T1000 (cell line): ENCODE measurements around the gene SERTAD1.
"Not testable (repeated sequence)": the region's sequence is repeated elsewhere in the genome, so short reads cannot be mapped to it uniquely, and the experiment has no call there.

Experiments used
- DNase-seq: peaks from one replicate; lab custom pipeline; 2025; ENCODE audit warnings: mixed read lengths; lab: John Stamatoyannopoulos, UW

Gene SERTAD1, protein sequence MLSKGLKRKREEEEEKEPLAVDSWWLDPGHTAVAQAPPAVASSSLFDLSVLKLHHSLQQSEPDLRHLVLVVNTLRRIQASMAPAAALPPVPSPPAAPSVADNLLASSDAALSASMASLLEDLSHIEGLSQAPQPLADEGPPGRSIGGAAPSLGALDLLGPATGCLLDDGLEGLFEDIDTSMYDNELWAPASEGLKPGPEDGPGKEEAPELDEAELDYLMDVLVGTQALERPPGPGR

DNA sequence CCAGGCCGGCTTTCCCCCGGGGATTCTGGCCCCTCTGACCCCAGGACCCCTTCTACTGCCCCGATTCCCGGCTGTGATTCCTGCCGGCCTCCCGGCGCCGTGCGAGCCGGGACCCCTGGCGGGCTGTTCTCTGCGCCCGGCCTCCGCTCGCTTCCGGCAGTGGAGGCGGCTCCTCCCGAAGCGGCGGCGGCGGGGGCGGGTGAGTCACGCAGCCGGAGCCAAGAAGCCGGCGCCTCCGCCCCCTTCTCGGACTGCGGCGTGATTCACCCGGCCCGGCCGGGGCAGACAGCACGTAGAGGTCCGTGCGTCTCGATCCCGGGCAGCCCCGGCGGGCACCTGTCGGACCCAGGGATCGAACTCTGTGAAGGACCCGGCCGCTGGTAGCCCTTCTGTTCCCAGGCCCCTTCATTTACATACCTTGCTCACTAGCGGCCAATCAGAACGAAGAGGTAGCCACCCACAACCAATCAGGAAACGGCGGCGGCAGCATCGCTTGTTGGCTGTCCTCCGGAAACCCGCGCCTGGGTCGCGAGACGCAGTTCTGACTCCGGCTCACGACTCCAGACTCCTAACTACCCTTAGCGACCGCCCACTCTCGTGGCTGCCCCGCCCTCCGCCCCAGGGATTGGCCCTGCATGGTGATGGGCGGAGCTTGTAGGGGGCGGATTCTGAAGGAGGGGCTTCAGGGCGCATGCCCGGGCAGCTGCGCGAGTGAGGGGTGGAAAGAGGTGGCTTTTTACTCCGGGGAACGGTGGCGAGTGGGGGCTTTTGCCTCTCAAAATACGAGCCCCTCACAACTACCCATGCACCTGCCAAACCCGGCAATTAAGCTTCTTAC lies at the start of gene SERTAD1:
Gene SERTAD1 (minus strand): TSS at position 543 of the 838 bp plus-strand sequence. CDS start 2,446 bp downstream, outside the sequence.
- peak; percentile 97 for DNase-seq

DNA sequence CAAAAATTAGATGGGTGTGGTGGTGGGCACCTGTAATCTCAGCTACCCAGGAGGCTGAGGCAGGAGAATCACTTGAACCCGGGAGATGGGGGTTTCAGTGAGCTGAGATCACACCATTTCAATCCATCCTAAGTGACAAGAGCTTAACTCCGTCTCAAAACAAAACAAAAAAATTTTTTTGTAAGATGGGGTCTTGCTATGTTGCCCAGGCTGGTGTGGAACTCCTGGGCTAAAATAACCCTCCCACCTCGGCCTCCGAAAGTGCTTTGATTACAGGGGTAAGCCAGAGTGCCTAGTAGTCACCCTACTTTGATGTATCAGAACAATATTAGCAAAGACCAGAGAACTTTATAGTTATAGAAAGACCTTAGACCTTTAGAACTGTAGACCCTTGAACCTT lies 48.9 kb upstream of the SERTAD1 start:
- no peak for DNase-seq

DNA sequence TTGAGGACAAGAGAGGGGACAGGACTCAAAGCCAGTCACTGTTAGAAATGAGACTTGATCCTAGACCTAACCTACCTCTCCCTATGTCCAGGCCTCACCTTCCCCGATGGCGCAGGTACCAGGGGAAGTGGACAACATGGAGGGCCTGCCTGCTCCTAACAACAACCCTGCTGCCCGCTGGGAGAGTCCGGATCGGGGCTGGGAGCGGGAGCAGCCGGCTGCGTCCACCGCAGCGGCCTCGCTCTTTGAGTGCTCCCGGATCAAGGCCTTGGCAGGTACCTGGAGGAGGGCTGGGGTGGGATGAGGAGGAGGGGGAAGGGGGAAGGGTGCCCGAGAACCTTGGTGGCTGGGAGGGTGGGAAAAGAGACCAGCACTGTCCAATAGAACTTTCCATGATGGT lies 46.7 kb upstream of the SERTAD1 start:
- no peak for DNase-seq

DNA sequence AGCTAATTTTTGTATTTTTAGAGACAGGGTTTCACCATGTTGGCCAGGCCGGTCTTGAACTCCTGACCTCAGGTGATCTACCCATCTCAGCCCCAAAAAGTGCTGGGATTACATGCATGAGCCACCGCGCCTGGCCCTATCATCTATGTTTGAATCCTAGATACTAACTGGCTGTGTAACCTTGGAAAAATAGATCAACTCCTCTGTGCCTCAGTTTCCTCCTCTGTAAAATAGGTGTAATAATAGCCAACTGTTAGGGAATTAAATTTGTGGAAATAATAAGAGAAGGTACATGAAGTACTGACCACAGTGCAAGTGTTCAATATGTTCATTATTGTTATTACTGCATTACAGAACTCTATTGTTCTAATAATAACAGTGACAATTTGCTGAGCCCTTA lies 45.3 kb upstream of the SERTAD1 start:
- DNase-seq, result no peak

DNA sequence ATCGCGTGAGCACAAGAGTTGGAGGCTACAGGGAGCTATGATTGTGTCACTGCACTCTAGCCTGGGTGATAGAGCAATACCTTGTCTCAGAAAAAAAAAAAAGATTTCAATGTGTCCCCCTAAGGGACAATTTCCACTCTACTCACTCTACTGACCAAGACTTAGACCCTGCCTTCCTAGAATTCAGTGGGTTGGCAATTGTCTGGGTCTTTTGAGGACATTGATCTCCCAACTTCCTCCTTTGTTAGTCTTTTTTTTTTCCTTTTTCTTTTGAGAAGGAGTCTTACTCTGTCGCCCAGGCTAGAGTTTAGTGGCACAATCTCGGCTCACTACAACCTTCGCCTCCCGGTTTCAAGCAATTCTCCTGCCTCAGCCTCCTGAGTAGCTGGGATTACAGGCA lies 43.2 kb upstream of the SERTAD1 start:
- DNase-seq, result no peak

DNA sequence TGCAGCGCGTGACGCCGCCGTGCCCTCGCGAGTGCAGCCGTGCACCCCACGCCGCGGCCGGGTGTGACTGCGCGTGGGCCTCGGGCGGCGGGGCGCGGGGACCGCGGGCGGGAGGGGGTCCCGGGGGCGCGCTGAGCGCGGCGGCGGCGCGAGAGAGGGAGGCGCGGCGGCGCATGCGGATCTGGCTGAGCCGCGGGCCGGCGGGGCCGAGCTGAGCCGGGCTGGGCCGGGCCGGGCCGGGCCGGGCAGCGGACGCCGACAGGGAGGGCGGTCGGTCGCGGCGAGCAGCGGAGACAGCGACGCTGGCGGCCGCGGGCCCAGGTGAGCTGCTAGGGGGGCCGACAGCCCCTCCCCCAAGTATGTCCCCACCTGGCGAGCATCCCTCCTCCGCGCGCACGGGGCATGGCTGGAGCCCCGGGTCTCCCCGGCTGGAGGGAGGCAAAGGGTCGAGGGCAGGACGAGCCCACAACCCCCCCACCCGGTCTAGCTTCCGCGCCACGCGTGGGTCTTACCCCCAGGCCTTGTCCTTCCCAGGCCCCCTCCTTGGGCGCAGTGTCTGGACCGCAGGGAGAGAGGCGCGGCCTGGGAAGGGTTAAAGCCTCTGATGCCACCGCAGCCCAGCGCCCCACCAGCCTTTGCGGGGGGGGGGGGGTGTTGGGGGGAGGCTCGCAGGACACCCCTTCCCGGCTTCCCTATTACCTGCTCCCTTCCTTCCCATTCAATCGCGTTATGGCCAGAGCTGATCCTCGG lies 41.4 kb upstream of the SERTAD1 start, which contains the start of gene SPTBN4:
Gene SPTBN4 (plus strand): TSS at position 17 of the 750 bp plus-strand sequence. CDS start 5,621 bp downstream, outside the sequence.
- DNase-seq, result no peak

DNA sequence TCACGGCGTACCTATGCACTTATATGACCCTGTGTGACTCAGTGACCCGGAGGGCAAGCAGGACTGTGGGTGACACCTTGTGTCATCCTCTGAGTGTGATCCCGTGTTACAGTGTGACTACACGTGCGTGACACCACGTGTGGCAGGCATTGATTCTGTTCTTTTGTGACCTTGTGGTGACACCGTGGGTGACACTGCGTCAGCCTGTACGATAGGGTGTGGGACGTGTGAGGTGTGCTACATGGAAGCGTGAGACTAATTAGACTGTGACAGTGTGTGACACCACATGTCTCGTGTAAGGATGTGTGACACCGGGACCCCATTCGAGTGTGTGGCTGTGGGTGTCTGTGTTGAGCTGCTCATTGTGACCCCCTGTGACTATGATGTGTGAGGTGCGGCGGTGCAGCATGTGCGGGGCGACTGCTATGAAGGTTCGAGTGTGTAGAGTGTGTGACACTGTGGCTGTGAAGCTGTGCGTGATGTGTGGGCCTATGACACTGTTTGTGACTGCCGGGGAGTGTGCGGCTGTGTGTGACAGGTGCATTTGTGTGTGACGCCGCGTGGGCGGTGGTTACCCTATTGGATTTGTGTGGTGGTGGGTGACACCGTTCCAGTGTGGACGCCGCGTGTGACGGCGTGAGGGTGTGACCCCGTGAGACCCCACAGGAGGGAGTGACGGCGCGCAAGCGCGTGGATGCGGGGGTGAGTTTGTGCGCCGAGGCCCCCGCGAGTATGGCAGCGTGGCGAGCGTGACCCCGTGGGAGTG lies 40.6 kb upstream of the SERTAD1 start:
- no peak for DNase-seq

DNA sequence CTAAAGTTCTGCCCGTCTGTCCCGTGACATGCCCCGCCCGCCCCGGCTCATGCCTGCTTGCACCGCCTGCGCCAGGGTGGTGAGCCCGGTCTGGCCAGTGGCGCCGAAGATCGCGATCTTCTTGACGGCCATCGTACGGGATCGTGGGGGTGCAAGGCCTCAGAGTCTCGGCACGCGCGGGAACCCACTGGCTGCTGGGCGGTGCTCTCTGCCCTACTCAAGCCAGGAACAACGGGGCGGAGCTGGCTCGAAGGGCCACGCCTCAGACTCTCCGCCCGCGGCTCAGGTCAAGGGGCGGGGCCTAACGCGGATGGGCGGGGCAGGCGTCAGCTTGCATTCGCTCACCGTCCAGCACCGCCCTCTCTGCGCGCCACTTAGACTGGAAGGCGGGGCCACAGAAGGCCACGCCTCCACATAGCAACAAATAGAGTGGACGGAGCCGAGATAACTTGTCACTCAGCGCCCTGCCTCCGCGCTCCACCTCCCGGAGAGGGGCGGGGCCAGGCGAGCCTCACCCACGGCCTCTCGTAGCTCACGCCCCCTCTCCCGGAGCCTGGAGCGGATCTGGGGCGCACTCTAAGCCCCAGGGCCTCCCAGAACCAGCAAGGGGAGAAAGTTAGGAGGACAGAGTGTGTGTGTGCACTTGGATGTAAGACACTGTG lies 39.9 kb upstream of the SERTAD1 start, which contains the start of gene BLVRB:
Gene BLVRB (minus strand): TSS at position 189 of the 662 bp plus-strand sequence. CDS start 57 bp downstream, at position 132.
- peak; percentile 98 for DNase-seq

DNA sequence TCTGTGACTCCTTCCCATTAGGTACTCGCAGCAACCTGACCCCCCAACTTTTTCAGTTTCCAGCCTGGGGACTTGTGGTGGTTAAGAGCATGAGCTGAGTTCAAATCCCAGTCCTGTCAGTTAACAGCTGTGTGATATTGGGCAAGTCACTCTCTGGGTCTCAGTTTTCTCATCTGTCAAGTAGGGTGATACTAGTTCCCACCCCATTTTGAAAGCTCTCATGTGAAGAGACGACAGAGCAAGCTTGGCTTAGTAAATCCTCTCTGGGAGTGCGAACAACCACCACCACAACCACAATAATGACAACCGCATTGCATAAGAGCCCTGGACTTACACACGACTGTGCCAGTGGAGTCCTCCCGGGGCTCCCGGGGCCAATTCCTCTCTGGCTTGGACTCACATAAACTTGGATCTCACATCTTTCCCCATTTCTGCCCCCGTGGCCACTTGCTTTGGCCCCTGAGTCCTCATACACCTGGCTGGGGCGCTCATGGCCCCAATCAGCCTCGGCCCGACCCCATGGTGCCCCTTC lies 39.3 kb upstream of the SERTAD1 start:
- no peak for DNase-seq

DNA sequence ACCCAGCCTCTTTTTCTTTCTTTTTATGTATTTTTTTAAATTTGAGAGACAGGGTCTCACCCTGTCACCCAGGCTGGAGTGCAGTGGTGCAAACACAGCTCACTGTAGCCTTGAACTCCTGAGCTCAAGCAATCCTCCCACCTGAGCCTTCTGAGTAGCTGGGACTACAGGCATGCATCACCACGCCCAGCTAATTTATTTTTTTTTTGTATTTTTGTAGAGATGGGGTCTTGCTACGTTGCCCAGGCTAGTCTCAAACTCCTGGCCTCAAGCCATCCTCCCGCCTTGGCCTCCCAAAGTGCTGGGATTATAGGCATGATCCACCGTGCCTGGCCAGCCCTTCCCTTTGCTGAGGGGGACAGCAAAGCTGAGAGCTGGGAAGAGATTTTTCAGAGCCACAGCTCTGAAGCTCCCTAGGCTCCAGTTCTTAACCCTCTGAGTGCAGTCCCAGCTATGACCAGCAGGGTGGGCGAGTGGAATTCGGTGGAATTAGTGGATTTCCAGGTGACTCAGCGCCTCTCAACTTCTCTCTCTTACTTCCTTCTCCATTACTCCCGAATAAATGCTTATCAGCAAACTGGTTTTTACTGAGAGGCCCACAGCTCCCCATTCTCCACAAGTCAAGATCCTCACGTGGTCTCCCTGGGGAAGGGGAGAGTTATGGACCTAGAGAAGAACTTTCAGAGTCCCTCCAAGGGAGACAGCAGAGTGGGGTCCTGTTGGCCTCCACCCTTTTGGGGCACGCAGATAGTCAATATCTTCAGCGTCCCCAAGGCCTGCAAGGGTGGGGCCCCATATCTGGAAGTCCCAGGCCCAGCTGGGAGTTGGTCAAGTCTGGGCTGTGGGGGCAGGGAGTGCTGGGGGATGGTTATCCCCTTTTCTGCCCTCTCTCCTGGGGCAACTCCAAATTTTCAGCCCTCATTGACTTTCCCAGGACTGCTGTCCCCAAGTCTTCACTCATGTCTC lies 38.5 kb upstream of the SERTAD1 start:
- DNase-seq, result peak; percentile 67

DNA sequence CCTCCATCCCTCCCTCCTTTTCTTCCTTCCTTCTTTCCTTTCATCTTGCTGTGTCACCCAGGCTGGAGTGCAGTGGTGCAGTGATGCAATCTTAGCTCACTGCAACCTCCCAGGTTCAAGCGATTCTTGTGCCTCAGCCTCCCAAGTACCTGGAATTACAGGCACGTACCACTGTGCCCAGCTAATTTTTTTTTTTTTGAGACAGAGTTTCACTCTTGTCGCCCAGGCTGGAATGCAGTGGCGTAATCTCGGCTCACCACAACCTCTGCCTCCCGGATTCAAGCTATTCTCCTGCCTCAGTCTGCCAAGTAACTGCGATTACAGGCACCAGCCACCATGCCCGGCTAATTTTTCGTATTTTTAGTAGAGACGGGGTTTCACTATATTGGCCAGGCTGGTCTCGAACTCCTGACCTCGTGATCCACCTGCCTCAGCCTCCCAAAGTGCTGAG lies 37.8 kb upstream of the SERTAD1 start:
- peak; percentile 43 for DNase-seq

DNA sequence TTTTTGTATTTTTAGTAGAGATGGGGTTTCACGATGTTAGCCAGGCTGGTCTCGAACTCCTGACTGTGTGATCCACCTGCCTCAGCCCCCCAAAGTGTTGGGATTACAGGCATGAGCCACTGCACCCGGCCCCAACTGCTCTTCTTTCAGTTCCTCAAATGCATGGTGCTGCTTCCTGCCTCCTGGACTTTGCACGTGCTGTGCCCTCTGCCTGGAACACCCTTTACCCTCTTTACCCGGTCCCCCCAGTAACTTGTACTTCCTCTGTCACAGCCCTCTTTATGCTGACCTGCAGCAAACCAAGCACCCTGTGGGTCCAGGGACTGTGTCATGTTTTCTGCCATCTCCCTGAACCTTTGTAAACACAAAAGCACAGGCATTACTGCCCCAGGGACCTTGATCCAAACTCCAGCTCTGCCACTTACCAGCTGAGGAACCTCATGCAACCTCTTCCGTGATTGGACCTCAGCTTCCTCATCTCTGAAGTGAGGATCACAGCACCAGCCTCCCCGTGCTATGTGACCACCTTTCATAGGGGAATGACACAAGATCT lies 36.0 kb upstream of the SERTAD1 start:
- no peak for DNase-seq

DNA sequence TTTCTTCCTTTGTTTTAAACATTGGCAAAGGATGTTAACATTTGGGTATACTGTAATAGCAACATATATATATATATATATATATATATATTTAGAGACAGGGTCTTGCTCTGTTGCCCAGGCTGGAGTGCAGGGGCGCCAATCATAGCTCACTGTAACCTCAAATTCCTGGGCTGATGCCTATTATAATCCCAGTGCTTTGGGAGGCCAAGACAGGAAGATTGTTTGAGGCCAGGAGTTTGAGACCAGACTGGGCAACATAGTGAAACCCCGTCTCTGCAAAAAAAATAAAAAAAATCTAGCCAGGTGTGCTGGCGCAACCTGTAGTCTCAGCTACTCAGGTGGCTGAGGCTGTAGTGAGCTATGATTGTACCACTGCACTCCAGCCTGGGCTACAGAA lies 34.4 kb upstream of the SERTAD1 start:
- no peak for DNase-seq

DNA sequence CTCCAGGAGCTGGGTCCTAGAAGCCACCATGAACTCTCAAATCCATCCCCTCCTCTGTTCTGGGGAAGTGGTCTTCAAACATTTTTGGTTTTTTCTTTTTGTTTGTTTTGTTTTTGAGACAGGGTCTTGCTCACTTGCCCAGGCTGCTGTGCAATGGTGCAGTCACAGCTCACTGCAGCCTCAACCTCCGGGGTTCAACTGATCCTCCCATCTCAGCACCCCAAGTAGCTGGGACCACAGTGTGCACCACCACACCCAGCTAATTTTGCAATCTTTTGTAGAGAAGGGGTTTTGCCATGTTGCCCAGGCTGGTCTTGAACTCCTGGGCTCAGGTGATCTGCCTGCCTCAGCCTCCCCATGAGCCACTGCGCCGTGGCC lies 32.8 kb upstream of the SERTAD1 start:
- no peak for DNase-seq

DNA sequence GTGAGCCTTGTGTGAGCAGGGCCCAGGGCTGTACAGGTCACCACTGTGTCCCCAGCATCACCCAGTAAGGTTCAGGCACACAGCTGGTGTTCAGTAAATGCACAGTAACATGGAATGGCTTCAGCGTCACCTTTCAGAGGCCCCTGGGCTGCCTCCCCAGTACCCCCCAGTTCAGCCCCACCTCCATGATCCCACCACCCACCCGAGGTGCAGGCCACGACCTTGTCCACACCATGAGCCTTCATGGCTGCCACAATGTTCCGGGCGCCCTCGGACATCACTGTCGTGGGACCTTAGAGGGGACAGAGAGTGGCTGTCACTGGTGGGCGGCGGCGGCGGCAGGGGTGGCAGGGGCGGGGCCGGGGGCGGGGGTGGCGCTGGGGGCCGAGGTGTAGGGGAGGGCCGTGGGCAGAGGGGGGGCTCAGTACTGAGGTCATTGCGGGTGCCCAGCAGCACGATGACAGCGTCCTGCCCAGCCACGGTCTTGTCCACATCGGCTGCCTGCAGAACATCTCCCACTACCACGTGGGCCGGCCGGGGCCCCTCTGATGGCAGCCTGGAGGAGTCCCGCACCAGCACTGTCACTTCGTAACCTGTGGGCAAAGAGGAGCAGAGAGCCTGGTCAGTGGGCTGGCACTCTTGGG lies 32.3 kb upstream of the SERTAD1 start:
- no peak for DNase-seq

DNA sequence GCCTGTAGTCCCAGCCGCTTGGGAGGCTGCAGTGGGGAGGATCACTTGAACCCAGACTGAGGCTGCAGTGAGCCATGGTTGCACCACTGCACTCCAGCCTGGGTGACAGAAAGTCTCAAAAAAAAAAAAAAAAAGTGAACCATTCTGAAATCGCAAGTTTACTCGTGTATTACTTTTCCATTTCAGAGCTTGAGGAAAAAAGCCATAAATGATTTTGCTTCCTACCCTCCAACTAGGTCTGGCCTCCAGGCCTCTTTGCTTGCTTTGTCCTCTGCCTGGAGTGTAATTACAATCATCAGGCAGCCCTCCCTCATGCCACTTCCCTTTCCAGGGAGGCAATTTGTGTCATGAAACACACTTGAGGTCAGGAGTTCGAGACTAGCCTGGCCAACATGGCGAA lies 31.3 kb upstream of the SERTAD1 start:
- no peak for DNase-seq

DNA sequence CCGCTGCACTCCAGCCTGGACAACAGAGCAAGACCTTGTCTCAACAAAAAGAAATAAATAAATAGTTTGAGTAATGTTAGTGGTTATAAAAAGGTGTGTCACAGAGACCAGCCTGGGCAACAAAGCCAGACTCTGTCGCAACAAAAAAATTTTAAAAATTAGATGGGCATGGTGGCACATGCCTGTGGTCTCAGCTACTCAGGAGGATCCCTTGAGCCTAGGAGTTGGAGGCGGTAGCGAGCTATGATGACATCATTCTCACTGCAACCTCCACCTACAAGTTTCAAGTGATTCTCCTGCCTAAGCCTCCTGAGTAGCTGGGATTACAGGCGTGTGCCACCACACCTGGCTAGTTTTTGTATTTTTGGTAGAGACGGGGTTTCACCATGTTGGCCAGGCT lies 28.2 kb upstream of the SERTAD1 start:
- not testable (repeated sequence) for DNase-seq

DNA sequence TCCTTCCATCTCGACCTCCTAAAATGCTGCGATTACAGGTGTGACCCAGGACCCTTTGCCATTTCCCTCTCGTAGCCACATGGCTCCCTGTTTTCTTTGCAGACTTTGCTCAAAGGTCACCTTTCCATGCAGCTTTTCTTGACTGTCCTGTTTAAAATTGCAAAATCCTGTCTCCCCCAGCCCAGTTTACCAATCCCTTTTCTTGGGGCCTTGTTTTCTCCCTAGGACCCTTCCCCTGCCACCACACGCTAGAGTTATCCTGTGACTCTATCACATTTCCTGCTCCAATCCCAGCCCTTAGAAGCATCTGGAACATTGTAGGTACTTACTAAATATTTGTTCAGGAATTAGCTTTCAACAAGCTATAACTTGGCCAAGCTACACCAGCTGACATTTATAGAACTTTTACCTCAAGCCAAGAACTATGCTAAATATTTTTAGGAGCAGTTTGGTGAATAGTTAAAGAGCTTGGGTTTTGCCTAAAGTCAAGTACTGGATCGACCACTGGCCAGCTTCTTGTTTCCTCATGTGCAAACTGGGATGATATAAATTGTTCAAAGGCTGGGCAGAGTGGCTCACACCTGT lies 27.5 kb upstream of the SERTAD1 start:
- DNase-seq, result no peak
